Breast epithelium (tissue), 3 donors: ENCODE results near the gene RBM43.

Source experiments
- POLR2A ChIP-seq: fragments of 450-650 bp; IDR thresholded peaks from one replicate; pipeline ENCODE4 v1.6.1; 2016; ENCODE audit warnings: antibody characterized with exemption, mild to moderate bottlenecking, moderate library complexity
- POLR2AphosphoS5 ChIP-seq, 3 donors: sonication (generic); formaldehyde crosslinking; IDR thresholded peaks; one replicate each; pipeline ENCODE4 v1.6.1; 2017; ENCODE audit warnings: antibody characterized with exemption in 3 of 3
- TF ChIP-seq, protein P1 (sequence below), 3 donors: fragments of 450-650 bp; IDR thresholded peaks; one replicate each; pipeline ENCODE4 v1.5.1; 2016 to 2017; ENCODE audit warnings: antibody characterized with exemption in 3 of 3, mild to moderate bottlenecking in 3 of 3, moderate library complexity in 3 of 3

DNA sequence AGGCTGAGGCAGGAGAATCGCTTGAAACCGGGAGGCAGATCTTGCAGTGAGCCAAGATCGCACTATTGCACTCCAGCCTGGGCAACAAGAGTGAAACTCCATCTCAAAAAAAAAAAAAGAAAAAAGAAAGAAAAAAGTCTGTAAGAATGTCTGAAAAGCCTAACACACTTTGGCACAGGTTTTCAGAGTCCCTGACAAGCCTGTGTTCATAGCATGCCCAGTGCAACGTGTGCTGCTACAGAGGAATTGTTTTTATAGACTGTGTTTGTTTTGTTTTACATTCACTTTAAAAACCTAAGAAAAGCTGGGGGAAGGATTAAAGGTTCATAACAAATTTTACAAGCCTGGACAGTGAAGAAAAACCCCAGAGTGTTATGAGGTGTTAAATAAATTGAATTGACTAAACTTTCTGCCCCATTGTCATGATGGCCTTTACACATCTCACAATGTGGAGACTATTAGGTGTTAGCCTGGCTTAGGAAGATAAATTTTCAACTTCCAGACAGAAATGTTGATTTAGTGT lies 55.2 kb downstream of the RBM43 start:
- TF ChIP-seq, protein P1, sequence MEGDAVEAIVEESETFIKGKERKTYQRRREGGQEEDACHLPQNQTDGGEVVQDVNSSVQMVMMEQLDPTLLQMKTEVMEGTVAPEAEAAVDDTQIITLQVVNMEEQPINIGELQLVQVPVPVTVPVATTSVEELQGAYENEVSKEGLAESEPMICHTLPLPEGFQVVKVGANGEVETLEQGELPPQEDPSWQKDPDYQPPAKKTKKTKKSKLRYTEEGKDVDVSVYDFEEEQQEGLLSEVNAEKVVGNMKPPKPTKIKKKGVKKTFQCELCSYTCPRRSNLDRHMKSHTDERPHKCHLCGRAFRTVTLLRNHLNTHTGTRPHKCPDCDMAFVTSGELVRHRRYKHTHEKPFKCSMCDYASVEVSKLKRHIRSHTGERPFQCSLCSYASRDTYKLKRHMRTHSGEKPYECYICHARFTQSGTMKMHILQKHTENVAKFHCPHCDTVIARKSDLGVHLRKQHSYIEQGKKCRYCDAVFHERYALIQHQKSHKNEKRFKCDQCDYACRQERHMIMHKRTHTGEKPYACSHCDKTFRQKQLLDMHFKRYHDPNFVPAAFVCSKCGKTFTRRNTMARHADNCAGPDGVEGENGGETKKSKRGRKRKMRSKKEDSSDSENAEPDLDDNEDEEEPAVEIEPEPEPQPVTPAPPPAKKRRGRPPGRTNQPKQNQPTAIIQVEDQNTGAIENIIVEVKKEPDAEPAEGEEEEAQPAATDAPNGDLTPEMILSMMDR (IDR thresholded peaks at IDR 0.05) = no peak
- TF ChIP-seq POLR2AphosphoS5 (IDR thresholded peaks at IDR 0.05) = no peak
- no peak for TF ChIP-seq POLR2A
